ENCODE data around the gene TMEM132C. TPM values are rescaled to one million over a fixed set of nuclear protein-coding genes. Genes with fewer than 3 reads are reported as not detected.

TMEM132C gene
- total and polyA plus RNA-seq, 2 donors (not counting 3 experiments of a cell fraction or from before 2014, with no cell fraction given), result not detected

DNA sequence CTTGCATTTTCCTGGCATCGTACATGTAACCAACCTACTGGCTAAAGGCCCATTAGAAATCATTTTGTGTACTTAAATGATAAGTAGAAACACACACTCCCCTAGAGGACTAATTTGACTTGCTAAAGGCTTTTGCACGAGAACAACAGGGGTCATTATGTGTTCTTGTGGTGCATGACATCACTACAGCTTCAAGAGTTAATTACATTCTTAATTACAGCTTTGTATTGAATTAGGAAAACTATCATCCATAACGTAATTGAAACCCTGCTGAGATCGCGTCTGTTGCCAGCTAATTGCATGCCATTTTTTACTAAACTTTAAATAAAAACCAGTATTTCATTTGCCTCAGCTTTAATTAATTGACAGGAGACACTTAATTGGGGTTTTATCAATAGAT lies 51.4 kb downstream of the TMEM132C start:
- H3K79me2 ChIP-seq (ENCODE audit: control insufficient read depth, insufficient read depth, low read length), result no peaks in the 10 kb centered on the region
- H3K9me3 ChIP-seq (replicated peaks; ENCODE audit: control insufficient read depth, insufficient read depth, low read length), result peaks cover 10% of the 10 kb centered on the region
- DNase-seq (ENCODE audit: low read depth, low spot score) (no peak), FAIRE-seq (no peak)
- H3K9ac ChIP-seq (replicated peaks; ENCODE audit: extremely low read depth, insufficient read depth, low read length), result no peak overlapping the region
- no peaks in the 10 kb centered on the region for H3K36me3 ChIP-seq (ENCODE audit: control insufficient read depth in 2 of 2, extremely low read depth in 1 of 2, insufficient read depth in 2 of 2, low read length in 2 of 2)
- no peaks in the 10 kb centered on the region for H4K20me1 ChIP-seq (replicated peaks; ENCODE audit: control insufficient read depth, extremely low read depth, insufficient read depth, low read length)
- H3K9me1 ChIP-seq (replicated peaks; ENCODE audit: control insufficient read depth, extremely low read depth, insufficient read depth, low read length), result no peaks in the 10 kb centered on the region
- no TSS peak for BruUV-seq (replicated peaks)
- H3K27ac ChIP-seq (ENCODE audit: insufficient read depth, low read depth, low read length), result no peak overlapping the region
- no peak for TF ChIP-seq GATA2 (IDR thresholded peaks at IDR 0.05; ENCODE audit: insufficient read depth, insufficient read length, low read depth, low read length)
- TF ChIP-seq POLR2A (IDR thresholded peaks at IDR 0.05; ENCODE audit: low read depth, low read length), result no peak
- TF ChIP-seq POLR2AphosphoS5 (IDR thresholded peaks at IDR 0.05; ENCODE audit: insufficient read depth, low read depth, low read length), result no peak
- TF ChIP-seq JUN (IDR thresholded peaks at IDR 0.05; ENCODE audit: borderline replicate concordance, insufficient read depth, insufficient read length, low read depth), result no peak
- TF ChIP-seq CTCF (IDR thresholded peaks at IDR 0.05; ENCODE audit: extremely low read depth in 1 of 2, insufficient read depth in 1 of 2, low read depth in 1 of 2, low read length in 2 of 2), result no peak
- no peak for TF ChIP-seq MYC (IDR thresholded peaks at IDR 0.05; ENCODE audit: low read depth, low read length)
- TF ChIP-seq, protein P1, sequence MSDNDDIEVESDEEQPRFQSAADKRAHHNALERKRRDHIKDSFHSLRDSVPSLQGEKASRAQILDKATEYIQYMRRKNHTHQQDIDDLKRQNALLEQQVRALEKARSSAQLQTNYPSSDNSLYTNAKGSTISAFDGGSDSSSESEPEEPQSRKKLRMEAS (IDR thresholded peaks at IDR 0.05; ENCODE audit: insufficient read depth, insufficient read length), result no peak
- no peak for TF ChIP-seq FOS (IDR thresholded peaks at IDR 0.05; ENCODE audit: borderline replicate concordance, insufficient read depth, low read length)
- no peak for TF ChIP-seq EZH2 (IDR thresholded peaks at IDR 0.05; ENCODE audit: borderline replicate concordance, low read depth, low read length, severe bottlenecking)
- CTCF ChIA-PET, result no interaction called here
- H3K4me3 ChIP-seq (replicated peaks in 1 of 3; ENCODE audit: insufficient read depth in 1 of 3, low read depth in 1 of 3, low read length in 3 of 3), result no peak overlapping the region
- no peaks in the 10 kb centered on the region for H3K27me3 ChIP-seq (ENCODE audit: control insufficient read depth in 2 of 2, insufficient read depth in 2 of 2, low read length in 2 of 2)
- H3K4me2 ChIP-seq (ENCODE audit: insufficient read depth, low read length), result no peak overlapping the region
- dilution Hi-C loops (cut with MboI; ENCODE audit: extremely low pct_ligation_motif_present, low sequenced_read_pairs), result no loop called here
- no peak overlapping the region for H2AFZ ChIP-seq (ENCODE audit: low read depth, low read length)
- no peaks in the 10 kb centered on the region for H3K4me1 ChIP-seq (ENCODE audit: control insufficient read depth, extremely low read depth, insufficient read depth, low read length)
- intact Hi-C loops (cut with micrococcal nuclease), result no loop called here
- POLR2A ChIA-PET, result no interaction called here

Measured in endothelial cell of umbilical vein (primary cell).